ENCODE results near the gene PCNA. TPM values are rescaled to one million over a fixed set of nuclear protein-coding genes. Genes with fewer than 3 reads are reported as not detected.

Gene PCNA
- total and polyA plus RNA-seq, 9 of the 15 experiments (the other 6 are each of a cell fraction or from before 2014, with no cell fraction given), result 213 to 390 (median 291) TPM

DNA sequence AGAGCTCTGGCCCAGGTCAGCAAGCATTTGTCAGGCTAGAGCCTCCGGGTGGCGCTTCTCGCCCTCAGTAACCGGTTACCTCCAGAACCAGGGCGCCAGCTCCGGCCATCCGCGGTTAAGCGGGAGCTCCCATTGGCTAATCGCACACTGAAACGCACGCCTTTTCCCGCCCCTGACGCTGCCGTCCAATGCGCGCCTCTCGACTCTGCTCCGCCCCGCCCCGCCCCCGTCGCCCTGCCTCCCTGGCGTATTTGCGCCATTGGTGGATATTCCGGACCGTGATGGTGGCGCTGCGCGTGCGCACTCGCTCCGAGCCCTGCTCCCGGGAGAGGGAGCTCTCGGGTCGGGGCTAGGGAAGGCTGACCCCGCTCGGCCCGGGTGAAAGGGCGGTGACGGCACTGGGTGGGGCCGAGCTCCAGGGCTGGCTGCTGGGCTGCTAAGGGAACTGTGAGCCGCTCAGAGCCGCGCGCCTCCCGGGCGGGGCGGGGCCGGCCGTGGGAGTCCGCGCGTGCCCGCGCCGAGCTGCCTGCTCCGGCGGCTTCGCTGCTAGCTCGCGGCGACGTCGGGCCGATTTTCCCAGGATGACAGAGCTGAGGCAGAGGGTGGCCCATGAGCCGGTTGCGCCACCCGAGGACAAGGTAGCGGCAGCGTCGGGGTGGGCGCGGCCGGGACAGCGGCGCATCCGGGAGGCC is 6.9 kb upstream of the PCNA start, which contains the start of gene CDS2 (continued):
- TF ChIP-seq, protein P1, sequence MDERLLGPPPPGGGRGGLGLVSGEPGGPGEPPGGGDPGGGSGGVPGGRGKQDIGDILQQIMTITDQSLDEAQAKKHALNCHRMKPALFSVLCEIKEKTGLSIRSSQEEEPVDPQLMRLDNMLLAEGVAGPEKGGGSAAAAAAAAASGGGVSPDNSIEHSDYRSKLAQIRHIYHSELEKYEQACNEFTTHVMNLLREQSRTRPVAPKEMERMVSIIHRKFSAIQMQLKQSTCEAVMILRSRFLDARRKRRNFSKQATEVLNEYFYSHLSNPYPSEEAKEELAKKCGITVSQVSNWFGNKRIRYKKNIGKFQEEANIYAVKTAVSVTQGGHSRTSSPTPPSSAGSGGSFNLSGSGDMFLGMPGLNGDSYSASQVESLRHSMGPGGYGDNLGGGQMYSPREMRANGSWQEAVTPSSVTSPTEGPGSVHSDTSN (CRISPR knock-in tag; IDR thresholded peaks at IDR 0.05; ENCODE audit: low read depth), result no peak
- TF ChIP-seq, protein P1 (tag; conservative IDR thresholded peaks at IDR 0.05; ENCODE audit: low read depth), result no peak
- TF ChIP-seq JUND (IDR thresholded peaks at IDR 0.05; ENCODE audit: borderline replicate concordance, low read depth, low read length) (peak; percentile 17; the same call in 1 of the 2 replicates), JUND (tag; IDR thresholded peaks at IDR 0.05; ENCODE audit: borderline replicate concordance, low read depth, low read length) (no peak), PHF8 (IDR thresholded peaks at IDR 0.05; ENCODE audit: borderline replicate concordance, low read length) (peak; percentile 38; the same call in 1 of the 2 replicates), ZNF133 (CRISPR knock-in tag; IDR thresholded peaks at IDR 0.05) (no peak), PML (IDR thresholded peaks at IDR 0.05; ENCODE audit: low read length) (no peak), ZNF717 (CRISPR knock-in tag; IDR thresholded peaks at IDR 0.05) (no peak), FOSL1 (tag; conservative IDR thresholded peaks at IDR 0.05) (no peak), U2AF1 (optimal IDR thresholded peaks at IDR 0.05; ENCODE audit: low read depth, low read length) (no peak), CCAR2 (IDR thresholded peaks at IDR 0.05; ENCODE audit: low read depth, low read length) (no peak), SMARCA4 (IDR thresholded peaks at IDR 0.05) (no peak), ETV5 (CRISPR knock-in tag; IDR thresholded peaks at IDR 0.05; ENCODE audit: low read depth) (peak; percentile 42; the same call in 1 of the 2 replicates), ZNF121 (CRISPR knock-in tag; conservative IDR thresholded peaks at IDR 0.05) (no peak), SMARCB1 (IDR thresholded peaks at IDR 0.05; ENCODE audit: insufficient read length, low read depth) (no peak)
- TF ChIP-seq, protein P2, sequence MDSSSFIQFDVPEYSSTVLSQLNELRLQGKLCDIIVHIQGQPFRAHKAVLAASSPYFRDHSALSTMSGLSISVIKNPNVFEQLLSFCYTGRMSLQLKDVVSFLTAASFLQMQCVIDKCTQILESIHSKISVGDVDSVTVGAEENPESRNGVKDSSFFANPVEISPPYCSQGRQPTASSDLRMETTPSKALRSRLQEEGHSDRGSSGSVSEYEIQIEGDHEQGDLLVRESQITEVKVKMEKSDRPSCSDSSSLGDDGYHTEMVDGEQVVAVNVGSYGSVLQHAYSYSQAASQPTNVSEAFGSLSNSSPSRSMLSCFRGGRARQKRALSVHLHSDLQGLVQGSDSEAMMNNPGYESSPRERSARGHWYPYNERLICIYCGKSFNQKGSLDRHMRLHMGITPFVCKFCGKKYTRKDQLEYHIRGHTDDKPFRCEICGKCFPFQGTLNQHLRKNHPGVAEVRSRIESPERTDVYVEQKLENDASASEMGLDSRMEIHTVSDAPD (CRISPR knock-in tag; IDR thresholded peaks at IDR 0.05), result no peak
- TF ChIP-seq, protein P3, sequence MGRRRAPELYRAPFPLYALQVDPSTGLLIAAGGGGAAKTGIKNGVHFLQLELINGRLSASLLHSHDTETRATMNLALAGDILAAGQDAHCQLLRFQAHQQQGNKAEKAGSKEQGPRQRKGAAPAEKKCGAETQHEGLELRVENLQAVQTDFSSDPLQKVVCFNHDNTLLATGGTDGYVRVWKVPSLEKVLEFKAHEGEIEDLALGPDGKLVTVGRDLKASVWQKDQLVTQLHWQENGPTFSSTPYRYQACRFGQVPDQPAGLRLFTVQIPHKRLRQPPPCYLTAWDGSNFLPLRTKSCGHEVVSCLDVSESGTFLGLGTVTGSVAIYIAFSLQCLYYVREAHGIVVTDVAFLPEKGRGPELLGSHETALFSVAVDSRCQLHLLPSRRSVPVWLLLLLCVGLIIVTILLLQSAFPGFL (CRISPR knock-in tag; IDR thresholded peaks at IDR 0.05), result no peak
- TF ChIP-seq, protein P4, sequence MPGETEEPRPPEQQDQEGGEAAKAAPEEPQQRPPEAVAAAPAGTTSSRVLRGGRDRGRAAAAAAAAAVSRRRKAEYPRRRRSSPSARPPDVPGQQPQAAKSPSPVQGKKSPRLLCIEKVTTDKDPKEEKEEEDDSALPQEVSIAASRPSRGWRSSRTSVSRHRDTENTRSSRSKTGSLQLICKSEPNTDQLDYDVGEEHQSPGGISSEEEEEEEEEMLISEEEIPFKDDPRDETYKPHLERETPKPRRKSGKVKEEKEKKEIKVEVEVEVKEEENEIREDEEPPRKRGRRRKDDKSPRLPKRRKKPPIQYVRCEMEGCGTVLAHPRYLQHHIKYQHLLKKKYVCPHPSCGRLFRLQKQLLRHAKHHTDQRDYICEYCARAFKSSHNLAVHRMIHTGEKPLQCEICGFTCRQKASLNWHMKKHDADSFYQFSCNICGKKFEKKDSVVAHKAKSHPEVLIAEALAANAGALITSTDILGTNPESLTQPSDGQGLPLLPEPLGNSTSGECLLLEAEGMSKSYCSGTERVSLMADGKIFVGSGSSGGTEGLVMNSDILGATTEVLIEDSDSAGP (CRISPR knock-in tag; IDR thresholded peaks at IDR 0.05), result no peak
- TF ChIP-seq, protein P5, sequence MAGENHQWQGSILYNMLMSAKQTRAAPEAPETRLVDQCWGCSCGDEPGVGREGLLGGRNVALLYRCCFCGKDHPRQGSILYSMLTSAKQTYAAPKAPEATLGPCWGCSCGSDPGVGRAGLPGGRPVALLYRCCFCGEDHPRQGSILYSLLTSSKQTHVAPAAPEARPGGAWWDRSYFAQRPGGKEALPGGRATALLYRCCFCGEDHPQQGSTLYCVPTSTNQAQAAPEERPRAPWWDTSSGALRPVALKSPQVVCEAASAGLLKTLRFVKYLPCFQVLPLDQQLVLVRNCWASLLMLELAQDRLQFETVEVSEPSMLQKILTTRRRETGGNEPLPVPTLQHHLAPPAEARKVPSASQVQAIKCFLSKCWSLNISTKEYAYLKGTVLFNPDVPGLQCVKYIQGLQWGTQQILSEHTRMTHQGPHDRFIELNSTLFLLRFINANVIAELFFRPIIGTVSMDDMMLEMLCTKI (IDR thresholded peaks at IDR 0.05; ENCODE audit: partially characterized antibody), result no peak

All from K562 (cell line).